ENCODE results near the gene OR4F15.

- TF ChIP-seq MAX (IDR thresholded peaks at IDR 0.05) (no peak), CTCF (IDR thresholded peaks at IDR 0.05 in 2 of 3, conservative IDR thresholded peaks at IDR 0.05 in 1 of 3; ENCODE audit: borderline replicate concordance in 1 of 3, insufficient read depth in 1 of 3, low read depth in 2 of 3, low read length in 2 of 3) (no peak), ELF1 (IDR thresholded peaks at IDR 0.05; ENCODE audit: borderline replicate concordance, low read depth) (no peak), EZH2 (IDR thresholded peaks at IDR 0.05) (no peak), POLR2A (IDR thresholded peaks at IDR 0.05; ENCODE audit: borderline replicate concordance, extremely low read depth, insufficient read depth, insufficient read length) (no peak), POLR2AphosphoS5 (IDR thresholded peaks at IDR 0.05; ENCODE audit: low read depth, low read length) (no peak), CEBPB (IDR thresholded peaks at IDR 0.05; ENCODE audit: low read depth) (no peak)
Observed at GRCh38 chr15:101852356-101852755, 40.4 kb downstream of the OR4F15 start.

Data from HCT116 (cell line).